Measurements from ENCODE around the gene USH1C. TPM values are rescaled to one million over a fixed set of nuclear protein-coding genes. Genes with fewer than 3 reads are reported as not detected.

Gene USH1C
- total and polyA plus RNA-seq, 2 of the 4 experiments (the other 2 are of a cell fraction), result not detected

- H3K18ac ChIP-seq (ENCODE audit: low read depth, low read length), result no peak overlapping the region
- no peak overlapping the region for H3K4ac ChIP-seq (ENCODE audit: low read depth, low read length)
- in situ Hi-C loops (cut with MboI; ENCODE audit: low sequenced_read_pairs) (loop anchor here (25.0 kb wide), 1 partner anchor 573 kb away; no protein-coding TSS in a partner anchor), intact Hi-C loops (cut with micrococcal nuclease) (no loop called here), dilution Hi-C loops (cut with HindIII; ENCODE audit: low sequenced_read_pairs, unreplicated experiment) (no loop called here)
- no peak overlapping the region for H3K56ac ChIP-seq (ENCODE audit: extremely low read depth, insufficient read depth, low read length)
- no peak overlapping the region for H2AK9ac ChIP-seq (replicated peaks; ENCODE audit: low read depth, low read length, poor library complexity)
- no peak overlapping the region for H3K9ac ChIP-seq (ENCODE audit: low read depth, low read length)
- no peaks in the 10 kb centered on the region for H3K36me3 ChIP-seq (ENCODE audit: control insufficient read depth, insufficient read depth, low read length)
- H3K23ac ChIP-seq (ENCODE audit: low read depth, low read length), result no peak overlapping the region
- H3K9me1 ChIP-seq (ENCODE audit: insufficient read depth, low read length), result no peaks in the 10 kb centered on the region
- H2BK20ac ChIP-seq (ENCODE audit: low read depth, low read length), result no peak overlapping the region
- peaks cover 20% of the 10 kb centered on the region for H3K27me3 ChIP-seq (ENCODE audit: control insufficient read depth, insufficient read depth, low read length)
- no TSS peak for BruUV-seq (replicated peaks)
- no peaks in the 10 kb centered on the region for H3K4me1 ChIP-seq (ENCODE audit: control insufficient read depth, insufficient read depth, low read length)
- no peak overlapping the region for H2AK5ac ChIP-seq (ENCODE audit: low read depth, low read length)
- no peak overlapping the region for H3K27ac ChIP-seq (ENCODE audit: insufficient read depth, low read length)
- H4K8ac ChIP-seq (ENCODE audit: low read depth in 2 of 2, low read length in 2 of 2), result no peak overlapping the region
- ATAC-seq (ENCODE audit: low read depth) (no peak), DNase-seq (no peak)
- CTCF ChIA-PET, result no interaction called here
- no peak overlapping the region for H2BK15ac ChIP-seq (ENCODE audit: low read depth, low read length)
- H3K9me3 ChIP-seq (ENCODE audit: control insufficient read depth, insufficient read depth, low read length), result no peaks in the 10 kb centered on the region
- H2BK120ac ChIP-seq (ENCODE audit: low read depth, low read length), result no peak overlapping the region
- no peak overlapping the region for H3K4me2 ChIP-seq (ENCODE audit: low read depth, low read length)
- H3K4me3 ChIP-seq (ENCODE audit: insufficient read depth, low read depth, low read length), result no peak overlapping the region
- H4K5ac ChIP-seq (ENCODE audit: low read depth, low read length), result no peak overlapping the region
- H3K14ac ChIP-seq (replicated peaks; ENCODE audit: low read depth, low read length), result no peak overlapping the region
- no peaks in the 10 kb centered on the region for H3K79me1 ChIP-seq (ENCODE audit: low read depth in 1 of 2, low read length in 2 of 2)
- TF ChIP-seq RAD21 (IDR thresholded peaks at IDR 0.05; ENCODE audit: low read length) (no peak), MAFK (IDR thresholded peaks at IDR 0.05; ENCODE audit: low read depth, low read length) (no peak), BHLHE40 (IDR thresholded peaks at IDR 0.05; ENCODE audit: low read depth, low read length) (no peak), CTCF (conservative IDR thresholded peaks at IDR 0.05; ENCODE audit: low read depth, low read length) (no peak), SMC3 (IDR thresholded peaks at IDR 0.05; ENCODE audit: low read depth, low read length) (no peak), POLR2A (IDR thresholded peaks at IDR 0.05; ENCODE audit: low read depth, low read length) (no peak), CHD1 (IDR thresholded peaks at IDR 0.05; ENCODE audit: low read depth, low read length) (no peak), USF2 (IDR thresholded peaks at IDR 0.05; ENCODE audit: low read depth, low read length) (no peak), RCOR1 (IDR thresholded peaks at IDR 0.05; ENCODE audit: insufficient replicate concordance, low read length) (no peak)
- WGBS, 2 experiments (ENCODE audit: extremely low coverage in 2 of 2, insufficient read length in 1 of 2), result no CpG with 5 or more reads among the region's 4 CpGs
- H2BK5ac ChIP-seq (ENCODE audit: low read depth, low read length, poor library complexity, severe bottlenecking), result no peak overlapping the region
- H2AFZ ChIP-seq (replicated peaks; ENCODE audit: low read length, poor library complexity), result no peak overlapping the region
- no peak overlapping the region for H4K91ac ChIP-seq (ENCODE audit: insufficient read depth, low read depth, low read length)
- H4K20me1 ChIP-seq (ENCODE audit: insufficient read depth, low read length), result no peaks in the 10 kb centered on the region
- POLR2A ChIA-PET (ENCODE audit: unreplicated experiment), result no interaction called here
Measured at GRCh38 chr11:17510507-17511206, 33.6 kb downstream of the USH1C start.

All from IMR-90 (cell line).